ENCODE results near the gene RAB7B.

The RAB7B gene

GRCh38 chr1:205927247-205927646 lies 75.9 kb downstream of the RAB7B start:
- no peak overlapping the region for H3K4me3 ChIP-seq (ENCODE audit: low read length)
- no peaks in the 10 kb centered on the region for H4K20me1 ChIP-seq (ENCODE audit: insufficient read depth, low read length)
- H3K79me2 ChIP-seq (ENCODE audit: low read length) = no peaks in the 10 kb centered on the region
- no peak overlapping the region for H2AFZ ChIP-seq (ENCODE audit: low read depth, low read length)
- H3K9ac ChIP-seq (ENCODE audit: low read length) = no peak overlapping the region
- H3K27me3 ChIP-seq (ENCODE audit: low read depth, low read length) = peaks cover 4% of the 10 kb centered on the region; the same call in 1 of the 2 replicates
- no peak overlapping the region for H3K27ac ChIP-seq (ENCODE audit: low read length)
- H3K36me3 ChIP-seq (replicated peaks; ENCODE audit: low read depth, low read length) = no peaks in the 10 kb centered on the region
- no peak overlapping the region for H3K4me2 ChIP-seq (ENCODE audit: low read length)
- TF ChIP-seq, protein P1, sequence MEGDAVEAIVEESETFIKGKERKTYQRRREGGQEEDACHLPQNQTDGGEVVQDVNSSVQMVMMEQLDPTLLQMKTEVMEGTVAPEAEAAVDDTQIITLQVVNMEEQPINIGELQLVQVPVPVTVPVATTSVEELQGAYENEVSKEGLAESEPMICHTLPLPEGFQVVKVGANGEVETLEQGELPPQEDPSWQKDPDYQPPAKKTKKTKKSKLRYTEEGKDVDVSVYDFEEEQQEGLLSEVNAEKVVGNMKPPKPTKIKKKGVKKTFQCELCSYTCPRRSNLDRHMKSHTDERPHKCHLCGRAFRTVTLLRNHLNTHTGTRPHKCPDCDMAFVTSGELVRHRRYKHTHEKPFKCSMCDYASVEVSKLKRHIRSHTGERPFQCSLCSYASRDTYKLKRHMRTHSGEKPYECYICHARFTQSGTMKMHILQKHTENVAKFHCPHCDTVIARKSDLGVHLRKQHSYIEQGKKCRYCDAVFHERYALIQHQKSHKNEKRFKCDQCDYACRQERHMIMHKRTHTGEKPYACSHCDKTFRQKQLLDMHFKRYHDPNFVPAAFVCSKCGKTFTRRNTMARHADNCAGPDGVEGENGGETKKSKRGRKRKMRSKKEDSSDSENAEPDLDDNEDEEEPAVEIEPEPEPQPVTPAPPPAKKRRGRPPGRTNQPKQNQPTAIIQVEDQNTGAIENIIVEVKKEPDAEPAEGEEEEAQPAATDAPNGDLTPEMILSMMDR (IDR thresholded peaks at IDR 0.05; ENCODE audit: low read depth, low read length) = no peak
- no peak for TF ChIP-seq EZH2phosphoT487 (IDR thresholded peaks at IDR 0.05; ENCODE audit: low read depth)
- H3K4me1 ChIP-seq (ENCODE audit: low read length) = peaks cover 9% of the 10 kb centered on the region
- H3K9me3 ChIP-seq (ENCODE audit: insufficient read depth, low read length) = no peaks in the 10 kb centered on the region

All from OCI-LY3 (cell line).